IMR-90 (cell line): ENCODE data around the gene ORAI3. TPM values are rescaled to one million over a fixed set of nuclear protein-coding genes. Genes with fewer than 3 reads are reported as not detected.

ENCODE experiments used
- ATAC-seq: fragments of 200-7000 bp; cut with Tn5 transposase; 2 replicates; pipeline ENCODE4 v1.9.1; 2020; ENCODE audit warnings: low read depth, mild to moderate bottlenecking, moderate library complexity
- BruUV-seq: library from RNA; stranded (reverse); fragments of 400-500 nt; replicated peaks from 2 replicates; lab custom pipeline; 2021; lab: Mats Ljungman, UMichigan
- CTCF ChIA-PET: fragments of 300-600 bp; formaldehyde crosslinking; extraction: SDS; loops from one replicate; lab custom pipeline; 2021; ENCODE audit warnings: antibody characterized with exemption; lab: Yijun Ruan, JAX
- POLR2A ChIA-PET: fragments of 300-600 bp; sonication (Branson Sonifier 250); formaldehyde crosslinking; loops from one replicate; lab custom pipeline; 2022; ENCODE audit warnings: antibody characterized with exemption; ENCODE audit not compliant: unreplicated experiment; lab: Charles Lee
- DNase-seq: peaks from one replicate; pipeline ENCODE4 v3.0.0; 2013
- H2AFZ ChIP-seq: replicated peaks from 2 replicates; pipeline ENCODE3; 2013; ENCODE audit warnings: low read length, mild to moderate bottlenecking; ENCODE audit not compliant: poor library complexity
- H2AK5ac ChIP-seq: 2 replicates; pipeline ENCODE4 v1.6.1; 2013; ENCODE audit warnings: low read depth, low read length, inconsistent platforms
- H2AK9ac ChIP-seq: replicated peaks from 2 replicates; pipeline ENCODE3; 2013; ENCODE audit warnings: mild to moderate bottlenecking, low read depth, low read length, moderate library complexity; ENCODE audit not compliant: poor library complexity
- H2BK120ac ChIP-seq: 2 replicates; pipeline ENCODE4 v1.6.1; 2013; ENCODE audit warnings: low read depth, low read length, inconsistent platforms
- H2BK15ac ChIP-seq: 3 replicates; pipeline ENCODE4 v1.6.1; 2013; ENCODE audit warnings: low read depth, low read length, inconsistent platforms
- H2BK20ac ChIP-seq: 2 replicates; pipeline ENCODE4 v1.6.1; 2013; ENCODE audit warnings: low read depth, mild to moderate bottlenecking, inconsistent platforms, low read length, moderate library complexity
- H2BK5ac ChIP-seq: 2 replicates; pipeline ENCODE4 v1.6.1; 2013; ENCODE audit warnings: mild to moderate bottlenecking, low read depth, low read length, inconsistent platforms; ENCODE audit not compliant: poor library complexity, severe bottlenecking
- H3K14ac ChIP-seq: replicated peaks from 2 replicates; pipeline ENCODE4 v1.6.1; 2013; ENCODE audit warnings: low read depth, low read length, inconsistent platforms
- H3K18ac ChIP-seq: 2 replicates; pipeline ENCODE4 v1.6.1; 2013; ENCODE audit warnings: low read depth, low read length, control low read depth
- H3K23ac ChIP-seq: 2 replicates; pipeline ENCODE4 v1.6.1; 2013; ENCODE audit warnings: low read depth, low read length, inconsistent platforms
- H3K27ac ChIP-seq: 2 replicates; pipeline ENCODE4 v1.5.1; 2013; ENCODE audit warnings: mild to moderate bottlenecking, control low read depth, low read length; ENCODE audit not compliant: insufficient read depth
- H3K27me3 ChIP-seq: 2 replicates; pipeline ENCODE4 v1.6.1; 2013; ENCODE audit warnings: low read length; ENCODE audit not compliant: control insufficient read depth, insufficient read depth
- H3K36me3 ChIP-seq: 2 replicates; pipeline ENCODE4 v1.6.1; 2013; ENCODE audit warnings: low read length, mixed read lengths; ENCODE audit not compliant: control insufficient read depth, insufficient read depth
- H3K4ac ChIP-seq: 2 replicates; pipeline ENCODE4 v1.6.1; 2013; ENCODE audit warnings: low read depth, low read length, inconsistent platforms
- H3K4me1 ChIP-seq: 2 replicates; pipeline ENCODE4 v1.6.1; 2013; ENCODE audit warnings: low read length, mixed read lengths; ENCODE audit not compliant: control insufficient read depth, insufficient read depth
- H3K4me2 ChIP-seq: 2 replicates; pipeline ENCODE4 v1.6.1; 2013; ENCODE audit warnings: low read depth, mild to moderate bottlenecking, control low read depth, low read length, moderate library complexity
- H3K4me3 ChIP-seq: 2 replicates; pipeline ENCODE4 v1.5.1; 2013; ENCODE audit warnings: low read depth, mild to moderate bottlenecking, control low read depth, low read length, moderate library complexity; ENCODE audit not compliant: insufficient read depth
- H3K56ac ChIP-seq: 2 replicates; pipeline ENCODE4 v1.6.1; 2013; ENCODE audit warnings: low read length, inconsistent platforms; ENCODE audit not compliant: insufficient read depth; ENCODE audit errors: extremely low read depth
- H3K79me1 ChIP-seq, 2 experiments: 2 replicates each; pipeline ENCODE4 v1.6.1; 2013; ENCODE audit warnings: low read length in 2 of 2, inconsistent platforms in 1 of 2, low read depth in 1 of 2
- H3K9ac ChIP-seq: 2 replicates; pipeline ENCODE4 v1.6.1; 2013; ENCODE audit warnings: low read depth, low read length, control low read depth
- H3K9me1 ChIP-seq: 2 replicates; pipeline ENCODE4 v1.6.1; 2013; ENCODE audit warnings: low read length, inconsistent platforms; ENCODE audit not compliant: insufficient read depth
- H3K9me3 ChIP-seq: 2 replicates; pipeline ENCODE4 v1.6.1; 2013; ENCODE audit warnings: low read length; ENCODE audit not compliant: control insufficient read depth, insufficient read depth
- H4K20me1 ChIP-seq: 2 replicates; pipeline ENCODE4 v1.6.1; 2013; ENCODE audit warnings: low read length, inconsistent platforms; ENCODE audit not compliant: insufficient read depth
- H4K5ac ChIP-seq: 2 replicates; pipeline ENCODE4 v1.6.1; 2013; ENCODE audit warnings: mild to moderate bottlenecking, low read depth, low read length, control low read depth
- H4K8ac ChIP-seq, 2 experiments: 2 replicates each; pipeline ENCODE4 v1.6.1; 2013; ENCODE audit warnings: low read depth in 2 of 2, low read length in 2 of 2, control low read depth in 1 of 2, inconsistent platforms in 1 of 2
- H4K91ac ChIP-seq: 2 replicates; pipeline ENCODE4 v1.6.1; 2013; ENCODE audit warnings: low read depth, low read length, inconsistent platforms; ENCODE audit not compliant: insufficient read depth
- BHLHE40 ChIP-seq: fragments of 150-350 bp; IDR thresholded peaks from 2 replicates; pipeline ENCODE4 v1.6.1; 2016; ENCODE audit warnings: mild to moderate bottlenecking, low read depth, low read length
- CEBPB ChIP-seq: IDR thresholded peaks from 2 replicates; pipeline ENCODE4 v1.6.1; 2012; ENCODE audit warnings: low read depth, low read length, improper control_type of control experiment
- ELK1 ChIP-seq: fragments of 150-350 bp; IDR thresholded peaks from 2 replicates; pipeline ENCODE4 v1.6.1; 2016; ENCODE audit warnings: low read depth, mild to moderate bottlenecking, low read length, moderate library complexity, borderline replicate concordance
- FOS ChIP-seq: fragments of 150-350 bp; IDR thresholded peaks from 2 replicates; pipeline ENCODE4 v1.6.1; 2016; ENCODE audit warnings: low read depth, low read length
- MAZ ChIP-seq: IDR thresholded peaks from 2 replicates; pipeline ENCODE4 v1.6.1; 2012; ENCODE audit warnings: low read depth, mild to moderate bottlenecking, low read length, improper control_type of control experiment, moderate library complexity, borderline replicate concordance
- MXI1 ChIP-seq: IDR thresholded peaks from 2 replicates; pipeline ENCODE4 v1.6.1; 2012; ENCODE audit warnings: low read depth, mild to moderate bottlenecking, low read length, moderate library complexity, borderline replicate concordance
- NFE2L2 ChIP-seq: fragments of 150-350 bp; IDR thresholded peaks from 2 replicates; pipeline ENCODE4 v1.6.1; 2016; ENCODE audit warnings: low read depth, mild to moderate bottlenecking, low read length
- RCOR1 ChIP-seq: IDR thresholded peaks from 2 replicates; pipeline ENCODE4 v1.6.1; 2012; ENCODE audit warnings: mild to moderate bottlenecking, low read length, improper control_type of control experiment; ENCODE audit not compliant: insufficient replicate concordance
- WGBS, 2 experiments: methylation state at CpG; one replicate each; pipeline versions ENCODE4 v1.1.5 to v1.1.7; 2013; ENCODE audit warnings: missing lambda C conversion rate in 2 of 2; ENCODE audit not compliant: insufficient read length in 1 of 2; ENCODE audit errors: extremely low coverage in 2 of 2; 5-methylcytosine and 5-hydroxymethylcytosine counted together
- dilution Hi-C: fragments of 300-500 bp; cut with HindIII; formaldehyde crosslinking; loops from one replicate; pipeline ENCODE4 v1.14.3; 2018; ENCODE audit warnings: low sequenced_read_pairs; ENCODE audit not compliant: unreplicated experiment
- in situ Hi-C: fragments of 300-500 bp; cut with MboI; formaldehyde crosslinking; loops from 3 replicates; pipeline ENCODE4 v1.14.3; 2019; ENCODE audit warnings: low sequenced_read_pairs, inconsistent platforms, mixed read lengths
- intact Hi-C: fragments of 100-400 bp; cut with micrococcal nuclease; formaldehyde crosslinking; loops from 2 replicates; pipeline ENCODE4 v1.10.0; 2022
- polyA plus RNA-seq, 3 experiments: library from polyadenylated mRNA; depleted of rRNA; stranded (reverse); fragments of >200 nt; gene quantifications; 2 replicates each; pipeline ENCODE4 v1.2.3, GENCODE V29; 2012; ENCODE audit warnings: low replicate concordance in 1 of 3
- total RNA-seq: library from RNA; depleted of rRNA; stranded (reverse); fragments of >200 nt; gene quantifications from 2 replicates; pipeline ENCODE4 v1.2.3, GENCODE V29; 2012
- TF ChIP-seq, protein P1 (sequence below): conservative IDR thresholded peaks from 2 replicates; pipeline ENCODE4 v1.5.1; 2012; ENCODE audit warnings: mild to moderate bottlenecking, low read depth, low read length, improper control_type of control experiment

The ORAI3 gene
- total and polyA plus RNA-seq, 2 of the 4 experiments (the other 2 are of a cell fraction) = 6.8 to 16.9 TPM

GRCh38 chr16:30991052-30991451 is 42.2 kb downstream of the ORAI3 start:
- H3K27ac ChIP-seq = no peak overlapping the region
- ChIA-PET CTCF (no interaction called here), POLR2A (no interaction called here)
- H3K9me3 ChIP-seq = no peaks in the 10 kb centered on the region
- no peak overlapping the region for H3K4me3 ChIP-seq
- no peaks in the 10 kb centered on the region for H3K4me1 ChIP-seq
- no peak overlapping the region for H4K5ac ChIP-seq
- no peak overlapping the region for H2BK5ac ChIP-seq
- H4K91ac ChIP-seq = no peak overlapping the region
- peak overlapping the region; percentile 55 for H2AK9ac ChIP-seq
- dilution Hi-C loops = no loop called here
- H2BK120ac ChIP-seq = no peak overlapping the region
- ATAC-seq (no peak), DNase-seq (no peak)
- in situ Hi-C loops = loop anchor here (10.0 to 25.0 kb wide), 2 partner anchors 454 to 721 kb away; partner anchors contain the start of gene ZNF843
- H3K9ac ChIP-seq = no peak overlapping the region
- H3K14ac ChIP-seq = no peak overlapping the region
- no peak overlapping the region for H2AFZ ChIP-seq
- TF ChIP-seq MXI1 (no peak), CEBPB (no peak), FOS (no peak), ELK1 (no peak), BHLHE40 (no peak), RCOR1 (no peak), NFE2L2 (no peak), MAZ (no peak)
- TF ChIP-seq, protein P1, sequence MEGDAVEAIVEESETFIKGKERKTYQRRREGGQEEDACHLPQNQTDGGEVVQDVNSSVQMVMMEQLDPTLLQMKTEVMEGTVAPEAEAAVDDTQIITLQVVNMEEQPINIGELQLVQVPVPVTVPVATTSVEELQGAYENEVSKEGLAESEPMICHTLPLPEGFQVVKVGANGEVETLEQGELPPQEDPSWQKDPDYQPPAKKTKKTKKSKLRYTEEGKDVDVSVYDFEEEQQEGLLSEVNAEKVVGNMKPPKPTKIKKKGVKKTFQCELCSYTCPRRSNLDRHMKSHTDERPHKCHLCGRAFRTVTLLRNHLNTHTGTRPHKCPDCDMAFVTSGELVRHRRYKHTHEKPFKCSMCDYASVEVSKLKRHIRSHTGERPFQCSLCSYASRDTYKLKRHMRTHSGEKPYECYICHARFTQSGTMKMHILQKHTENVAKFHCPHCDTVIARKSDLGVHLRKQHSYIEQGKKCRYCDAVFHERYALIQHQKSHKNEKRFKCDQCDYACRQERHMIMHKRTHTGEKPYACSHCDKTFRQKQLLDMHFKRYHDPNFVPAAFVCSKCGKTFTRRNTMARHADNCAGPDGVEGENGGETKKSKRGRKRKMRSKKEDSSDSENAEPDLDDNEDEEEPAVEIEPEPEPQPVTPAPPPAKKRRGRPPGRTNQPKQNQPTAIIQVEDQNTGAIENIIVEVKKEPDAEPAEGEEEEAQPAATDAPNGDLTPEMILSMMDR = no peak
- H2BK20ac ChIP-seq = no peak overlapping the region
- 86% methylated on average over 5 of the region's 8 CpGs; no CpG with 5 or more reads in 1 of the 2 experiments for WGBS, 2 experiments
- BruUV-seq = no TSS peak
- no peak overlapping the region for H2BK15ac ChIP-seq
- peaks cover 0 to 5% of the 10 kb centered on the region in 2 experiments; a peak in 2 of 4 replicates for H3K79me1 ChIP-seq
- no peak overlapping the region for H3K56ac ChIP-seq
- H4K8ac ChIP-seq = no peak overlapping the region
- H3K9me1 ChIP-seq = peaks cover under 1% of the 10 kb centered on the region
- H3K27me3 ChIP-seq = no peaks in the 10 kb centered on the region
- H4K20me1 ChIP-seq = no peaks in the 10 kb centered on the region
- no peak overlapping the region for H3K4me2 ChIP-seq
- H3K4ac ChIP-seq = no peak overlapping the region
- intact Hi-C loops = no loop called here
- H2AK5ac ChIP-seq = no peak overlapping the region
- H3K36me3 ChIP-seq = peaks cover 5% of the 10 kb centered on the region; the same call in 1 of the 2 replicates
- no peak overlapping the region for H3K23ac ChIP-seq
- H3K18ac ChIP-seq = no peak overlapping the region
